CD1c-positive myeloid dendritic cell (primary cell): Measurements from ENCODE around the gene CLASRP.
"Not testable (repeated sequence)": the region's sequence is repeated elsewhere in the genome, so short reads cannot be mapped to it uniquely, and the experiment has no call there.

ENCODE experiments used
- DNase-seq: peaks from one replicate; pipeline ENCODE4 v3.0.0-alpha.2; 2016; ENCODE audit errors: extremely low spot score

Gene CLASRP

GRCh38 chr19:45102481-45102880 lies 63.6 kb downstream of the CLASRP start:
- DNase-seq, result no peak

GRCh38 chr19:45103156-45103507 lies 64.3 kb downstream of the CLASRP start:
- DNase-seq, result no peak

GRCh38 chr19:45103508-45104319 lies 64.9 kb downstream of the CLASRP start:
- DNase-seq, result no peak

- DNase-seq, result no peak
Observed at GRCh38 chr19:45104658-45105349, 66.0 kb downstream of the CLASRP start.

- not testable (repeated sequence) for DNase-seq
Observed at GRCh38 chr19:45106363-45106762, 67.5 kb downstream of the CLASRP start.

- DNase-seq, result no peak
Observed at GRCh38 chr19:45107621-45108150, 68.8 kb downstream of the CLASRP start.

- peak; percentile 38 for DNase-seq
Observed at GRCh38 chr19:45110851-45111266, 72.0 kb downstream of the CLASRP start.

GRCh38 chr19:45112111-45112827 lies 73.4 kb downstream of the CLASRP start:
- DNase-seq, result no peak

GRCh38 chr19:45113628-45114027 lies 74.8 kb downstream of the CLASRP start:
- DNase-seq, result no peak

- no peak for DNase-seq
Observed at GRCh38 chr19:45114116-45114515, 75.3 kb downstream of the CLASRP start.

- DNase-seq, result peak; percentile 57
Observed at GRCh38 chr19:45115809-45116615, 77.2 kb downstream of the CLASRP start.

- DNase-seq, result peak; percentile 75
Observed at GRCh38 chr19:45117167-45117594, 78.3 kb downstream of the CLASRP start.

- DNase-seq, result no peak
Observed at GRCh38 chr19:45117671-45118070, 78.8 kb downstream of the CLASRP start.

- DNase-seq, result no peak
Observed at GRCh38 chr19:45118106-45118505, 79.3 kb downstream of the CLASRP start.

- DNase-seq, result not testable (repeated sequence)
Observed at GRCh38 chr19:45118591-45119355, 79.9 kb downstream of the CLASRP start.

GRCh38 chr19:45119582-45119981 lies 80.7 kb downstream of the CLASRP start:
- DNase-seq, result no peak
